HL-60 (cell line): ENCODE data around the gene TULP4.

ENCODE experiments used
- DNase-seq, 2 experiments: peaks; one replicate each; pipeline ENCODE4 v3.0.0-alpha.2; 2010 to 2020; ENCODE audit warnings: low read depth in 1 of 2, low spot score in 1 of 2
- H3K27ac ChIP-seq: fragments of 250-450 bp; sonication (Bioruptor Pico); replicated peaks from 2 replicates; pipeline ENCODE4 v1.5.1; 2020; ENCODE audit warnings: mild to moderate bottlenecking, moderate library complexity
- H3K27me3 ChIP-seq: fragments of 250-450 bp; sonication (Bioruptor Pico); 2 replicates; pipeline ENCODE4 v1.5.1; 2021; ENCODE audit warnings: mild to moderate bottlenecking, moderate library complexity; ENCODE audit not compliant: insufficient read depth, poor library complexity, severe bottlenecking
- H3K4me3 ChIP-seq: replicated peaks from 2 replicates; pipeline ENCODE4 v1.5.1; 2011; ENCODE audit warnings: mild to moderate bottlenecking, control low read depth, low read length; ENCODE audit not compliant: insufficient read depth
- GABPA ChIP-seq: IDR thresholded peaks from 2 replicates; pipeline ENCODE4 v1.6.1; 2012; ENCODE audit warnings: low read depth
- POLR2AphosphoS5 ChIP-seq: IDR thresholded peaks from 2 replicates; pipeline ENCODE4 v1.6.1; 2012; ENCODE audit warnings: low read depth
- SPI1 ChIP-seq: IDR thresholded peaks from 2 replicates; pipeline ENCODE4 v1.6.1; 2012; ENCODE audit warnings: low read depth, mild to moderate bottlenecking, borderline replicate concordance
- TF ChIP-seq, protein P1 (sequence below): IDR thresholded peaks from 2 replicates; pipeline ENCODE4 v1.6.1; 2012; ENCODE audit warnings: low read depth; ENCODE audit not compliant: insufficient replicate concordance
- TF ChIP-seq, protein P2 (sequence below): IDR thresholded peaks from one replicate; pipeline ENCODE4 v1.5.1; 2011; ENCODE audit warnings: low read length, control low read depth, inconsistent platforms; ENCODE audit not compliant: insufficient read depth

TULP4 gene

GRCh38 chr6:158287047-158287446 is 25.2 kb upstream of the TULP4 start:
- no peak for DNase-seq
- no peak for TF ChIP-seq POLR2AphosphoS5
- TF ChIP-seq SPI1, result no peak
- TF ChIP-seq, protein P1, sequence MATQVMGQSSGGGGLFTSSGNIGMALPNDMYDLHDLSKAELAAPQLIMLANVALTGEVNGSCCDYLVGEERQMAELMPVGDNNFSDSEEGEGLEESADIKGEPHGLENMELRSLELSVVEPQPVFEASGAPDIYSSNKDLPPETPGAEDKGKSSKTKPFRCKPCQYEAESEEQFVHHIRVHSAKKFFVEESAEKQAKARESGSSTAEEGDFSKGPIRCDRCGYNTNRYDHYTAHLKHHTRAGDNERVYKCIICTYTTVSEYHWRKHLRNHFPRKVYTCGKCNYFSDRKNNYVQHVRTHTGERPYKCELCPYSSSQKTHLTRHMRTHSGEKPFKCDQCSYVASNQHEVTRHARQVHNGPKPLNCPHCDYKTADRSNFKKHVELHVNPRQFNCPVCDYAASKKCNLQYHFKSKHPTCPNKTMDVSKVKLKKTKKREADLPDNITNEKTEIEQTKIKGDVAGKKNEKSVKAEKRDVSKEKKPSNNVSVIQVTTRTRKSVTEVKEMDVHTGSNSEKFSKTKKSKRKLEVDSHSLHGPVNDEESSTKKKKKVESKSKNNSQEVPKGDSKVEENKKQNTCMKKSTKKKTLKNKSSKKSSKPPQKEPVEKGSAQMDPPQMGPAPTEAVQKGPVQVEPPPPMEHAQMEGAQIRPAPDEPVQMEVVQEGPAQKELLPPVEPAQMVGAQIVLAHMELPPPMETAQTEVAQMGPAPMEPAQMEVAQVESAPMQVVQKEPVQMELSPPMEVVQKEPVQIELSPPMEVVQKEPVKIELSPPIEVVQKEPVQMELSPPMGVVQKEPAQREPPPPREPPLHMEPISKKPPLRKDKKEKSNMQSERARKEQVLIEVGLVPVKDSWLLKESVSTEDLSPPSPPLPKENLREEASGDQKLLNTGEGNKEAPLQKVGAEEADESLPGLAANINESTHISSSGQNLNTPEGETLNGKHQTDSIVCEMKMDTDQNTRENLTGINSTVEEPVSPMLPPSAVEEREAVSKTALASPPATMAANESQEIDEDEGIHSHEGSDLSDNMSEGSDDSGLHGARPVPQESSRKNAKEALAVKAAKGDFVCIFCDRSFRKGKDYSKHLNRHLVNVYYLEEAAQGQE, result no peak
- TF ChIP-seq GABPA, result no peak
- TF ChIP-seq, protein P2, sequence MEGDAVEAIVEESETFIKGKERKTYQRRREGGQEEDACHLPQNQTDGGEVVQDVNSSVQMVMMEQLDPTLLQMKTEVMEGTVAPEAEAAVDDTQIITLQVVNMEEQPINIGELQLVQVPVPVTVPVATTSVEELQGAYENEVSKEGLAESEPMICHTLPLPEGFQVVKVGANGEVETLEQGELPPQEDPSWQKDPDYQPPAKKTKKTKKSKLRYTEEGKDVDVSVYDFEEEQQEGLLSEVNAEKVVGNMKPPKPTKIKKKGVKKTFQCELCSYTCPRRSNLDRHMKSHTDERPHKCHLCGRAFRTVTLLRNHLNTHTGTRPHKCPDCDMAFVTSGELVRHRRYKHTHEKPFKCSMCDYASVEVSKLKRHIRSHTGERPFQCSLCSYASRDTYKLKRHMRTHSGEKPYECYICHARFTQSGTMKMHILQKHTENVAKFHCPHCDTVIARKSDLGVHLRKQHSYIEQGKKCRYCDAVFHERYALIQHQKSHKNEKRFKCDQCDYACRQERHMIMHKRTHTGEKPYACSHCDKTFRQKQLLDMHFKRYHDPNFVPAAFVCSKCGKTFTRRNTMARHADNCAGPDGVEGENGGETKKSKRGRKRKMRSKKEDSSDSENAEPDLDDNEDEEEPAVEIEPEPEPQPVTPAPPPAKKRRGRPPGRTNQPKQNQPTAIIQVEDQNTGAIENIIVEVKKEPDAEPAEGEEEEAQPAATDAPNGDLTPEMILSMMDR, result no peak
- no peak overlapping the region for H3K27ac ChIP-seq
- no peak overlapping the region for H3K4me3 ChIP-seq
- H3K27me3 ChIP-seq, result no peaks in the 10 kb centered on the region

DNA sequence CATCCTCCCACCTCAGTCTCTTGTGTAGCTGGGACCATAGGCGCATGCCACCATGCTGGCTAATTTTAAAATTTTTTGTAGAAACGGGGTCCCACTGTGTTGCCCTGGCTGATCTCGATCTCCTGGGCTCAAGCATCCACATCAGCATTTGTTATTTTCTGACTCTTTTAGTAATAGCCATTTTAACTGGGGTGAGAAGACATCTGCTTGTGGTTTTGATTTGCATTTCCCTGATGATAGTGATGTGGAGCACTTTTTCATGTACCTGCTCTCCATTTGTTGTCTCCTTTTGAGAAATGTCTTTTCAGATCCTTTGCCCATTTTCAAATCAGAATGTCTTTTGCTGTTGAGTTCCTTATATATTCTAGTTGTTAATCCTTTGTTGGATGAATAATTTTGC is 22.2 kb upstream of the TULP4 start:
- no peaks in the 10 kb centered on the region for H3K27me3 ChIP-seq
- no peak overlapping the region for H3K4me3 ChIP-seq
- TF ChIP-seq SPI1 (no peak), GABPA (no peak), POLR2AphosphoS5 (no peak)
- TF ChIP-seq, protein P1, result no peak
- no peak overlapping the region for H3K27ac ChIP-seq
- no peak for DNase-seq

GRCh38 chr6:158290659-158291058 is 21.6 kb upstream of the TULP4 start:
- no peak for DNase-seq
- H3K27ac ChIP-seq, result no peak overlapping the region
- TF ChIP-seq SPI1 (no peak), GABPA (no peak)
- TF ChIP-seq, protein P2, result no peak
- TF ChIP-seq, protein P1, result no peak
- H3K4me3 ChIP-seq, result no peak overlapping the region
- no peaks in the 10 kb centered on the region for H3K27me3 ChIP-seq

DNA sequence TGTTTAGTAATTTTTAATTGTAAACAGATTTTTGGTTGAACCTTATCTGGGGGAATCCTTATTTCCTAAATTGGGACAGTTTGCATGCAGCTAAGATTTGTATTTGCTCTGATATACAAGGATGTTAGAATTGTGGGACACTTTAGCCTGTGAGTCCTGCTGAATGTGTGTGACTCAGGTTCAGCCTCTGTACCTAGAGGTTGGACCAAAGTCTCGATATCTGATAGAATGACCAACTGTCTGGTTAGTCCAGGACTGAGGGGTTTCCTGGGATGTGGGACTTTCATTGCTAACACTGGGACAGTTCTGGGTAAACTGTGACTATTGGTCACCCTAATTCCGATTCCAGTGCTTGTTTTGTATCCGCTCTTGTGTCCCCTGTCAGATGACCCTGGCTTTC is 20.2 kb upstream of the TULP4 start:
- Histone ChIP-seq H3K4me3 (no peak overlapping the region), H3K27me3 (no peaks in the 10 kb centered on the region), H3K27ac (no peak overlapping the region)
- TF ChIP-seq, protein P1, result no peak
- TF ChIP-seq POLR2AphosphoS5, result no peak
- no peak for TF ChIP-seq SPI1
- TF ChIP-seq GABPA, result no peak
- TF ChIP-seq, protein P2, result no peak
- no peak for DNase-seq
